B cell (primary cell): ENCODE data around the gene DACT2.

ENCODE experiments used
- EZH2 ChIP-seq: IDR thresholded peaks from 2 replicates; pipeline ENCODE4 v1.6.1; 2012; ENCODE audit warnings: borderline replicate concordance, low read depth, mild to moderate bottlenecking, moderate library complexity, low read length; ENCODE audit not compliant: insufficient read depth, poor library complexity, severe bottlenecking
- TF ChIP-seq, protein P1 (sequence below): fragments of 200-600 bp; IDR thresholded peaks from one replicate; pipeline ENCODE4 v1.8.0; 2022; ENCODE audit warnings: antibody characterized with exemption, mild to moderate bottlenecking

- TF ChIP-seq, protein P1, sequence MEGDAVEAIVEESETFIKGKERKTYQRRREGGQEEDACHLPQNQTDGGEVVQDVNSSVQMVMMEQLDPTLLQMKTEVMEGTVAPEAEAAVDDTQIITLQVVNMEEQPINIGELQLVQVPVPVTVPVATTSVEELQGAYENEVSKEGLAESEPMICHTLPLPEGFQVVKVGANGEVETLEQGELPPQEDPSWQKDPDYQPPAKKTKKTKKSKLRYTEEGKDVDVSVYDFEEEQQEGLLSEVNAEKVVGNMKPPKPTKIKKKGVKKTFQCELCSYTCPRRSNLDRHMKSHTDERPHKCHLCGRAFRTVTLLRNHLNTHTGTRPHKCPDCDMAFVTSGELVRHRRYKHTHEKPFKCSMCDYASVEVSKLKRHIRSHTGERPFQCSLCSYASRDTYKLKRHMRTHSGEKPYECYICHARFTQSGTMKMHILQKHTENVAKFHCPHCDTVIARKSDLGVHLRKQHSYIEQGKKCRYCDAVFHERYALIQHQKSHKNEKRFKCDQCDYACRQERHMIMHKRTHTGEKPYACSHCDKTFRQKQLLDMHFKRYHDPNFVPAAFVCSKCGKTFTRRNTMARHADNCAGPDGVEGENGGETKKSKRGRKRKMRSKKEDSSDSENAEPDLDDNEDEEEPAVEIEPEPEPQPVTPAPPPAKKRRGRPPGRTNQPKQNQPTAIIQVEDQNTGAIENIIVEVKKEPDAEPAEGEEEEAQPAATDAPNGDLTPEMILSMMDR, result no peak
- TF ChIP-seq EZH2, result no peak
Measured at GRCh38 chr6:168314948-168315347, 4.6 kb downstream of the DACT2 start.
